Prostate gland (tissue), 2 donors: ENCODE results near the gene ALOX12B. TPM values are rescaled to one million over a fixed set of nuclear protein-coding genes. Genes with fewer than 3 reads are reported as not detected.

Source experiments
- DNase-seq: peaks from one replicate; pipeline ENCODE4 v3.0.0-alpha.2; 2019; ENCODE audit warnings: low spot score
- H3K27ac ChIP-seq, 2 donors: fragments of 200-600 bp; sonication (generic); 2 replicates each; pipeline ENCODE4 v1.5.1; 2017 to 2019
- H3K27me3 ChIP-seq: fragments of 200-600 bp; sonication (generic); replicated peaks from 2 replicates; pipeline ENCODE4 v1.5.1; 2019; ENCODE audit not compliant: insufficient read depth
- H3K36me3 ChIP-seq, 2 donors: fragments of 200-600 bp; sonication (generic); 1 replicate in 1 of 2; 2 replicates in 1 of 2; pipeline versions ENCODE4 v1.5.1 to v1.8.1; 2017 to 2019
- H3K4me1 ChIP-seq: fragments of 200-600 bp; sonication (generic); replicated peaks from 2 replicates; pipeline ENCODE4 v1.5.1; 2019
- H3K4me3 ChIP-seq, 2 donors: fragments of 200-600 bp; sonication (generic); 2 replicates each; pipeline ENCODE4 v1.5.1; 2017 to 2019
- H3K9me3 ChIP-seq: fragments of 200-600 bp; sonication (generic); 2 replicates; pipeline ENCODE4 v1.5.1; 2017
- CTCF ChIP-seq, 4 experiments: fragments of 200-600 bp in 2 of 4; fragments of 450-650 bp in 2 of 4; sonication (generic) in 2 of 4; IDR thresholded peaks; 1 replicate in 3 of 4; 2 replicates in 1 of 4; pipeline ENCODE4 v1.5.1; 2016 to 2019; ENCODE audit warnings: antibody characterized with exemption in 4 of 4, mild to moderate bottlenecking in 2 of 4, moderate library complexity in 2 of 4
- POLR2A ChIP-seq: fragments of 450-650 bp; IDR thresholded peaks from one replicate; pipeline ENCODE4 v1.6.1; 2016; ENCODE audit warnings: antibody characterized with exemption, mild to moderate bottlenecking
- POLR2AphosphoS5 ChIP-seq: sonication (generic); formaldehyde crosslinking; IDR thresholded peaks from one replicate; pipeline ENCODE4 v1.6.1; 2017; ENCODE audit warnings: antibody characterized with exemption
- WGBS: methylation state at CpG from one replicate; pipeline ENCODE4 v1.1.5; 2018; 5-methylcytosine and 5-hydroxymethylcytosine counted together
- intact Hi-C: fragments of 100-400 bp; cut with DNase I; formaldehyde crosslinking; loops from one replicate; pipeline ENCODE4 v1.14.2; 2022
- total RNA-seq, 2 donors: library from RNA; depleted of rRNA; stranded (reverse); fragments of >200 nt; gene quantifications; one replicate each; pipeline ENCODE4 v1.1.0, GENCODE V29; 2016

The ALOX12B gene
- total RNA-seq, 2 donors from 2014 or later, result 0.18 to 0.40 TPM

- WGBS, result 96% methylated on average over 14 of the region's 14 CpGs
- Histone ChIP-seq H3K4me1 (no peaks in the 10 kb centered on the region), H3K9me3 (no peaks in the 10 kb centered on the region), H3K36me3 (no peaks in the 10 kb centered on the region), H3K27ac (no peak overlapping the region), H3K27me3 (no peaks in the 10 kb centered on the region), H3K4me3 (no peak overlapping the region)
- DNase-seq, result no peak
- intact Hi-C loops, result loop anchor here (10.0 kb wide), 1 partner anchor 229 kb away; no protein-coding TSS in a partner anchor
- TF ChIP-seq POLR2A, result no peak
- no peak for TF ChIP-seq POLR2AphosphoS5
- TF ChIP-seq CTCF (IDR thresholded peaks at IDR 0.05), result no peak
Observed at GRCh38 chr17:8075574-8076342, 11.8 kb downstream of the ALOX12B start.

- intact Hi-C loops, result loop anchor here (10.0 kb wide), 1 partner anchor 230 kb away; no protein-coding TSS in a partner anchor
- no peak for DNase-seq
- H3K4me3 ChIP-seq, result no peak overlapping the region
- H3K4me1 ChIP-seq, result no peaks in the 10 kb centered on the region
- no peaks in the 10 kb centered on the region for H3K36me3 ChIP-seq
- no peaks in the 10 kb centered on the region for H3K9me3 ChIP-seq
- no peaks in the 10 kb centered on the region for H3K27me3 ChIP-seq
- WGBS, result 79% methylated on average over 3 of the region's 3 CpGs
- no peak overlapping the region for H3K27ac ChIP-seq
- TF ChIP-seq CTCF (IDR thresholded peaks at IDR 0.05), result no peak
- no peak for TF ChIP-seq POLR2AphosphoS5
- TF ChIP-seq POLR2A, result no peak
Observed at GRCh38 chr17:8075081-8075480, 12.4 kb downstream of the ALOX12B start.

DNA sequence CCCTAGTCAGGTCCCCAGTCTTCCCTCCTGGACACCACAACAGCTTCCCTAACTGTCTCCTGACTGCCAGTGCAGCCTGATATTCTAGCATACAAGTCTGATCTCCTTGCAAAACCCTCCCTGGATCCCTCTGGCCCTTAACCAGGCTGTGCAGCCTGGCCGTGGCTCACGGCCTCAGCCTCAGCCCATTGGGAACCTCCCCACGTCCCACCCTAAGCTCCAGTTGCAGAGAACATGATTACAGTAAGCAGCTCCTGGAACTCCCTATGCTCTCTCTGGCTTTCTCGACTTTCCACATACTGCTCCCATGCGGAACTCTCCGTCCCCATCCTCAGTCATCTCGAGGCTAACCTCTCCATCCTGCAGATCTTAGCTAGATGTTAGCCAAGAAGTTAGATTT lies 13.0 kb downstream of the ALOX12B start:
- Histone ChIP-seq H3K36me3 (no peaks in the 10 kb centered on the region), H3K27me3 (no peaks in the 10 kb centered on the region), H3K9me3 (no peaks in the 10 kb centered on the region), H3K4me1 (no peaks in the 10 kb centered on the region), H3K27ac (no peak overlapping the region), H3K4me3 (no peak overlapping the region)
- 44% methylated on average over 7 of the region's 7 CpGs for WGBS
- DNase-seq, result no peak
- intact Hi-C loops, result loop anchor here (10.0 kb wide), 1 partner anchor 230 kb away; no protein-coding TSS in a partner anchor
- TF ChIP-seq POLR2AphosphoS5, result no peak
- no peak for TF ChIP-seq POLR2A
- TF ChIP-seq CTCF (IDR thresholded peaks at IDR 0.05), result no peak

- peak; percentile 16 for TF ChIP-seq POLR2AphosphoS5
- peak; percentile 61 to 85 (median 80) for TF ChIP-seq CTCF (IDR thresholded peaks at IDR 0.05)
- TF ChIP-seq POLR2A, result no peak
- no peaks in the 10 kb centered on the region for H3K36me3 ChIP-seq
- H3K4me1 ChIP-seq, result no peaks in the 10 kb centered on the region
- no peak overlapping the region for H3K4me3 ChIP-seq
- no peak for DNase-seq
- no peaks in the 10 kb centered on the region for H3K9me3 ChIP-seq
- H3K27me3 ChIP-seq, result no peaks in the 10 kb centered on the region
- intact Hi-C loops, result loop anchor here (10.0 kb wide), 1 partner anchor 231 kb away; no protein-coding TSS in a partner anchor
- no peak overlapping the region for H3K27ac ChIP-seq
- WGBS, result 7% methylated on average over 28 of the region's 28 CpGs
Observed at GRCh38 chr17:8073627-8074484, 13.7 kb downstream of the ALOX12B start.
